Superior temporal gyrus (tissue), 1 donor: Measurements from ENCODE around the gene STK10.

Source experiments
- DNase-seq: peaks from one replicate; pipeline ENCODE4 v3.0.0-alpha.2; 2016; ENCODE audit errors: extremely low spot score

STK10 gene

GRCh38 chr5:172090976-172091547, 97.0 kb downstream of the STK10 start:
- no peak for DNase-seq

DNA sequence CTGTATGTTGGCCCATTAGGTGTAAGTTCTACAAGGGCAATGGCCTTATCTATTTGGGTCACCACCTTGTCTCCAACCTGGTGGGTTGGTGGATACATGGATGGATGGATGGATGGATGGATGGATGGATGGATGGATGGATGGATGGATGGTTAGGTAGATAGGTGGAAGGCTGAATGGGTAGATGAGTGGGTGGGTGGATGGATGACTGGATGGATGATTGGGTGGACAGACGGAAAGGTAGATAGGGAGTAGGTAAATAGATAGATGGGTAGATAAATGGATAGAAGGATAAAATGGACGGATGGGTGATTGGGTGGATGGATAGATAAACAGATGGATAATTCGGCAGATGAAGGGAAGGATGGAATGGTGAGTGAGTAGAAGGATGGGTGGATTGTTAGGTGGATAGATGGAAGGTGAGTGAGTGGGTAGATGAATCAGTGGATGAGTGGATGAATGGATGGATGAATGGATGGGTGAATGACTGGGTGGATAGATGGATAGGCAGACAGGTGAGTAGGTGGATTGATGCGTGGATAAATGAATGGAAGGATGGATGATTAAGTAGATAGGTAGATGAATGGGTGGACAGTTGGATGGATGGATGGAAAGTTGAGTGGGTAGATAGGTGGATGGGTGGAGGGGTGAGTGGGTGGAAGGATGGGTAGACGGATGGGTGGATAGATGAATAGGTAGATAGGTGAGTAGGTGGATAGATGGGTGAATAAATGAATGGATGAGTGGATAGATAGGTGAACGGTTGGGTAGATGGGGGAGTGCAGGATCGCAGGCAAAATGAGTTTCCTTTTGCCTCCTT, 98.5 kb downstream of the STK10 start:
- DNase-seq, result no peak

- DNase-seq, result no peak
Observed at GRCh38 chr5:172088801-172089200, 99.2 kb downstream of the STK10 start.

- no peak for DNase-seq
Observed at GRCh38 chr5:172086194-172086975, 101.6 kb downstream of the STK10 start.

DNA sequence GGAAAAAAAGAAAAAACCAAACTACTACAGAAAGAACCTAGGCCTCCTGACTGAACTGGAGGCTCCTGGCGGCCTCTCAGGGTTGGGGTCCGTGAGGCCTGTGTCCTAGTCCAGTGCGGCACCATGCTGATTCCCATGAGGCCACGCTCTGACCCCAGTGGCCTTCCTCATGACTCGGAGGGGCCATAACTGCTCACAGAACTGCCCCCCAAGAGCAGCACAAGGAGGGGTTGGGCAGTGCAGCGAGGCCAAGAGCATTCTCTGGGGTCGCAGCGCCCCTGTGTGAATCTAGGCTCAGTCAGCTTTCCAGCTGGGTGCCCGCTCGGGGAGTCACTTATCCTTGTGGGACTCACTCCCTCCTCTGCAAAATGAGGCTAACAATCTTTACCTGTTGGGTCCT, 102.3 kb downstream of the STK10 start:
- DNase-seq, result no peak

GRCh38 chr5:172082180-172082579, 105.8 kb downstream of the STK10 start:
- DNase-seq, result no peak

- DNase-seq, result no peak
Observed at GRCh38 chr5:172079876-172080275, 108.1 kb downstream of the STK10 start.

GRCh38 chr5:172078726-172079345, 109.2 kb downstream of the STK10 start:
- DNase-seq, result no peak

- no peak for DNase-seq
Observed at GRCh38 chr5:172077664-172078425, 110.2 kb downstream of the STK10 start.

- no peak for DNase-seq
Observed at GRCh38 chr5:172076761-172077244, 111.2 kb downstream of the STK10 start.

DNA sequence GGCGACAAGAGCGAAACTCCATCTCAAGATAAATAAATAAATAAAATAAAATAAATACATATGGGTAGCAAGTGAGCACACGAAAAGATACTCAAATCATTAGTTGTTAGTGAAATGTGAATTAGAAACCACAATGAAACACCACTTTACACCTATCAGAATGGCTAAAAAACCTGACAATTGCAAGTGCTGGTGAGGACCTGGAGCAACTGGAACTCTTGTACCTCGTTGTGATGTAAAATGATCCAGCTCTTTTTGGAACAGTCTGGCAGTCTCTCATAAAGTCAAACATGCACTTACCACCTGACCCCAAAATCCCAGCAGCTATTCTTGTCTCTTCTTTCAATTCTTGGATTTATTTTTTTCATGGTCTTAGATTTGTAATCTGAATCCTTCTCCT, 112.4 kb downstream of the STK10 start:
- no peak for DNase-seq

DNA sequence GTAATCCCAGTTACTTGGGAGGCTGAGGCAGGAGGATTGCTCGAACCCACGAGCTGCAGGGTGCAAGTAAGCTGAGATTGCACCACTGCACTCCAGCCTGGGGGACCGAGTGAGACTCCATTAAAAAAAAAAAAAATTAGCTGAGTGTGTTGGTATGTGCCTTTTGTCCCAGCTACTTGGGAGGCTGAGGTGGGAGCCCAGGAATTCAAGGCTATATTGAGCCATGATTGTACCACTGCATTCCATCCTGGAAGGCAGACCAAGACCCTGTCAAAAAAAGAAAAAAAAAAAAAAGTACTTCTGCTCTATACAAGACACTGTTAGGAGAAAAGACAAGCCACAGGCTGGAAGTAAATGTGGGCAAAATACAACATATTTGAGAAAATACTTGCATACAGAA, 113.1 kb downstream of the STK10 start:
- no peak for DNase-seq

GRCh38 chr5:172071309-172071875, 116.6 kb downstream of the STK10 start:
- no peak for DNase-seq

GRCh38 chr5:172065431-172066065, 122.5 kb downstream of the STK10 start:
- no peak for DNase-seq

- no peak for DNase-seq
Observed at GRCh38 chr5:172064766-172065165, 123.3 kb downstream of the STK10 start.

- no peak for DNase-seq
Observed at GRCh38 chr5:172064358-172064757, 123.7 kb downstream of the STK10 start.

DNA sequence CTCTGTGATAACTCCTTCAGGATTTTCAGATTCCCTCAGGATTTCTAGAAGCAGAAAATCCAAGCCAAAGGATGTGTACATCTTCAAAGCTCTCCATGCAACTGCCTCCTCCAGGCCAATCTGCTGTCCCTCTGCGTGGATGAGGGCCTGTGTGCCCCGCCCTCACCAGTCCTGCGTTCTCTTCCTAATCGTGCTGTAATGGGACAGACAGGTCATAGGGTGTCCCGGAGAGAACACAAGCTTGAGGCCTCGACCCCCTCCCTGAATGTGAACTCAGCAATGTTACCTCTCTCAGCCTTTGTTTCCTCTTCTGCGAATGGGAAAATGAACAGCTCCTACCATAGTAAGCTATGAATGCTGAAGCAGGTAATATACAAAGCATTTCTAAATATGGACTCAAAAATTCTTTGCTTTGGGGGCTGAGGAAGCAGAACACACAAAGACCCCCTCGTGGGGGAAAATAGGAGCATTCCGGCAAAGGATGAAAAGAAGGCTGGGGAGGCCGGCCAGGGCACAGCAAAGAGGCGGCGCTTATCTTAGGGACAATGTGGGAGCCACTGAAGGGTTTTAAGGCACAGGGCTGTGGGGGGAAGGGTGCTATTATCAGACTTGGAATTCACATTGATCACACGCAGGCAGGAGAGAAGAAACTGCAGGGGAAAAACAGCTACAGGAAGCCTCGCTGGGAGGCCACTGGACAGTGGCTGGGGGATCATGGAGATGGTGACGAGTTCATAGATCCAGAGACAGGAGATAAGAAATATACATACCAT, 124.4 kb downstream of the STK10 start:
- no peak for DNase-seq

DNA sequence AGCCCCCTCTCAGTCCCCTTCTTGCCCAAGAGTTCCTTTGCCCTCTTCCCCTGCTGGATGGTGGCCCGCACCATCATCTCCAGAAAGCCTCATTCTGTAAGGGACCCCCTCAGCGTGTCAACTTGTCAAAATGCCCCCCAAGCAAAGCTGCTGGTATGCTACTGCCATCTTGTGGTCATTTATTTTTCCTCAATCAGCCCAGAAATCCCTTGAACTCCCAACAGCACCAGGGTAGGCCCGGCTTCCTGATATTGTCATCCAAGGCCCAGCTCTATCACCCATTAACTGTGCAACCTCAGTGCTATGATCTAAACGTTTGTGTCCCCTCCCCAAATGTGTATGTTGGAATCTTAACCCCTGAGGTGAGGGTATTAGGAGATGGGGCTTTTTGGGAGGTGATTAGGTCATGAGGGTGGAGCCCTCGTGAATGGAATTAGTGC, 128.3 kb downstream of the STK10 start:
- no peak for DNase-seq

DNA sequence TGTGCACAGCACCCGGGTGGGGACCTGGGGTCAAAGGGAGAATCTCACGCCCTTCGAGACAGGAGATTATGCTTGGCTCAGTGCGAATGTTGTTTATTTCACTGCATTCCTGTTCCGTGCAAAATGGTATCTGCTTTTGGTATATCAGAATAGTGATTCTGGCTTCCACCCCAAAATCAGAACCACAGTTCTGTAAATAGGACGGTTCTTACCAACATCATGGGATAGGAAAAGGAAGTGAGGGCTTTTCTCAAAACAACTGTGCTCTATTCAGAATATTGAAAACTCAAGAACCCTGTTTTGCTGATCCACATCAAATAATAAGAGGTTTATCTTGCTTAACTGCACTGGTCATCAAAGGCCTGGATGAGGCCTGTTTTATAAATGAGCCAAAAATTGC, 129.9 kb downstream of the STK10 start:
- no peak for DNase-seq

GRCh38 chr5:172055996-172056395, 132.0 kb downstream of the STK10 start:
- DNase-seq, result no peak
